ENCODE measurements around the gene CHTF18.

Gene CHTF18

GRCh38 chr16:763369-764183, 24.8 kb upstream of the CHTF18 start:
- DNase-seq, result no peak
- peaks cover 23% of the 10 kb centered on the region for H3K4me1 Mint-ChIP-seq
- H3K36me3 Mint-ChIP-seq (ENCODE audit: low read depth), result no peaks in the 10 kb centered on the region
- H3K4me3 Mint-ChIP-seq, result no peak overlapping the region
- H3K27me3 Mint-ChIP-seq (ENCODE audit: low read depth, poor library complexity), result no peaks in the 10 kb centered on the region
- no peak for TF ChIP-seq CTCF (IDR thresholded peaks at IDR 0.05)
- H3K27ac Mint-ChIP-seq, result no peak overlapping the region
- no peaks in the 10 kb centered on the region for H3K9me3 Mint-ChIP-seq

GRCh38 chr16:764184-764750, 24.2 kb upstream of the CHTF18 start:
- Mint-ChIP-seq H3K36me3 (ENCODE audit: low read depth) (no peaks in the 10 kb centered on the region), H3K27ac (no peak overlapping the region), H3K4me3 (no peak overlapping the region), H3K27me3 (ENCODE audit: low read depth, poor library complexity) (no peaks in the 10 kb centered on the region), H3K9me3 (no peaks in the 10 kb centered on the region), H3K4me1 (peaks cover 23% of the 10 kb centered on the region)
- no peak for TF ChIP-seq CTCF (IDR thresholded peaks at IDR 0.05)
- no peak for DNase-seq

GRCh38 chr16:764848-765487, 23.5 kb upstream of the CHTF18 start:
- TF ChIP-seq CTCF (IDR thresholded peaks at IDR 0.05), result no peak

GRCh38 chr16:765488-765865, 22.9 kb upstream of the CHTF18 start:
- Mint-ChIP-seq H3K4me3 (no peak overlapping the region), H3K9me3 (no peaks in the 10 kb centered on the region), H3K4me1 (peaks cover 15% of the 10 kb centered on the region), H3K36me3 (ENCODE audit: low read depth) (no peaks in the 10 kb centered on the region), H3K27me3 (ENCODE audit: low read depth, poor library complexity) (no peaks in the 10 kb centered on the region), H3K27ac (no peak overlapping the region)
- TF ChIP-seq CTCF (IDR thresholded peaks at IDR 0.05), result no peak
- no peak for DNase-seq

More at GRCh38 chr16:764848-765487, 23.5 kb upstream of the CHTF18 start:
- Mint-ChIP-seq H3K27me3 (ENCODE audit: low read depth, poor library complexity) (no peaks in the 10 kb centered on the region), H3K27ac (no peak overlapping the region), H3K9me3 (no peaks in the 10 kb centered on the region), H3K36me3 (ENCODE audit: low read depth) (no peaks in the 10 kb centered on the region), H3K4me1 (peaks cover 17% of the 10 kb centered on the region), H3K4me3 (no peak overlapping the region)
- DNase-seq, result no peak

GRCh38 chr16:766008-766819, 22.2 kb upstream of the CHTF18 start:
- DNase-seq, result no peak
- H3K27me3 Mint-ChIP-seq (ENCODE audit: low read depth, poor library complexity), result no peaks in the 10 kb centered on the region
- no peaks in the 10 kb centered on the region for H3K9me3 Mint-ChIP-seq
- H3K36me3 Mint-ChIP-seq (ENCODE audit: low read depth), result no peaks in the 10 kb centered on the region
- no peak for TF ChIP-seq CTCF (IDR thresholded peaks at IDR 0.05)
- H3K4me1 Mint-ChIP-seq, result peaks cover 14% of the 10 kb centered on the region
- H3K4me3 Mint-ChIP-seq, result no peak overlapping the region
- no peak overlapping the region for H3K27ac Mint-ChIP-seq

All from nephron progenitor cell (in vitro differentiated cells).